SK-N-SH treated with all-trans-retinoic acid at 6 μM for 48 hours (cell line): ENCODE measurements around the gene RBM23.

Source experiments
- ATAC-seq: fragments of 200-7000 bp; cut with Tn5 transposase; 3 replicates; pipeline ENCODE4 v1.9.1; 2020; ENCODE audit warnings: mild to moderate bottlenecking, moderate library complexity
- ARNTL ChIP-seq: fragments of 450-650 bp; formaldehyde crosslinking; IDR thresholded peaks from 2 replicates; pipeline ENCODE4 v1.5.0; 2020; ENCODE audit warnings: low read depth, mild to moderate bottlenecking, moderate library complexity, borderline replicate concordance
- BACH2 ChIP-seq: fragments of 250-450 bp; sonication (Bioruptor Pico); IDR thresholded peaks from 2 replicates; pipeline ENCODE4 v1.9.0; 2021; ENCODE audit warnings: mild to moderate bottlenecking, borderline replicate concordance
- CREB5 ChIP-seq: fragments of 250-450 bp; sonication (Bioruptor Pico); IDR thresholded peaks from 2 replicates; pipeline ENCODE4 v1.5.1; 2020; ENCODE audit warnings: low read depth, mild to moderate bottlenecking, moderate library complexity
- CSDC2 ChIP-seq: fragments of 250-450 bp; sonication (Bioruptor Pico); IDR thresholded peaks from 2 replicates; pipeline ENCODE4 v1.5.0; 2020; ENCODE audit warnings: mild to moderate bottlenecking, moderate library complexity
- CSRNP3 ChIP-seq: fragments of 250-450 bp; sonication (Bioruptor Pico); IDR thresholded peaks from 2 replicates; pipeline ENCODE4 v1.5.1; 2021; ENCODE audit warnings: mild to moderate bottlenecking, moderate library complexity
- ESRRG ChIP-seq: fragments of 250-450 bp; sonication (Bioruptor Pico); IDR thresholded peaks from 2 replicates; pipeline ENCODE4 v1.6.1; 2021; ENCODE audit warnings: mild to moderate bottlenecking
- ISL1 ChIP-seq: fragments of 250-450 bp; sonication (Bioruptor Pico); IDR thresholded peaks from 2 replicates; pipeline ENCODE4 v2.1.2; 2022; ENCODE audit warnings: mild to moderate bottlenecking, moderate library complexity
- OSR1 ChIP-seq: fragments of 250-450 bp; sonication (Bioruptor Pico); IDR thresholded peaks from 2 replicates; pipeline ENCODE4 v1.8.0; 2022; ENCODE audit warnings: moderate library complexity, mild to moderate bottlenecking, inconsistent platforms
- POU6F1 ChIP-seq: fragments of 250-450 bp; sonication (Bioruptor Pico); IDR thresholded peaks from 2 replicates; pipeline ENCODE4 v1.8.0; 2021; ENCODE audit warnings: low read depth, mild to moderate bottlenecking, moderate library complexity, borderline replicate concordance
- PPARA ChIP-seq: fragments of 250-450 bp; sonication (Bioruptor Pico); IDR thresholded peaks from 2 replicates; pipeline ENCODE4 v1.5.0; 2020; ENCODE audit warnings: mild to moderate bottlenecking, borderline replicate concordance
- RARB ChIP-seq: fragments of 250-450 bp; sonication (Bioruptor Pico); IDR thresholded peaks from 2 replicates; pipeline ENCODE4 v1.8.0; 2021; ENCODE audit warnings: mild to moderate bottlenecking, moderate library complexity
- SNAI2 ChIP-seq: fragments of 250-450 bp; sonication (Bioruptor Pico); IDR thresholded peaks from 2 replicates; pipeline ENCODE4 v1.5.0; 2020; ENCODE audit warnings: mild to moderate bottlenecking, moderate library complexity
- TOX ChIP-seq: fragments of 250-450 bp; sonication (Bioruptor Pico); IDR thresholded peaks from 2 replicates; pipeline ENCODE4 v1.8.0; 2021; ENCODE audit warnings: mild to moderate bottlenecking, moderate library complexity, borderline replicate concordance
- TSHZ2 ChIP-seq: fragments of 250-450 bp; sonication (Bioruptor Pico); IDR thresholded peaks from 2 replicates; pipeline ENCODE4 v1.5.0; 2020; ENCODE audit warnings: mild to moderate bottlenecking, moderate library complexity
- ZC3H10 ChIP-seq: fragments of 250-450 bp; sonication (Bioruptor Pico); IDR thresholded peaks from 2 replicates; pipeline ENCODE4 v1.5.1; 2021; ENCODE audit warnings: mild to moderate bottlenecking, moderate library complexity
- ZFP3 ChIP-seq: fragments of 250-450 bp; sonication (Bioruptor Pico); IDR thresholded peaks from 2 replicates; pipeline ENCODE4 v1.5.0; 2020; ENCODE audit warnings: mild to moderate bottlenecking, moderate library complexity
- ZFP30 ChIP-seq: fragments of 450-650 bp; formaldehyde crosslinking; IDR thresholded peaks from 2 replicates; pipeline ENCODE4 v1.5.0; 2022; ENCODE audit warnings: mild to moderate bottlenecking, moderate library complexity
- ZNF565 ChIP-seq: fragments of 450-650 bp; formaldehyde crosslinking; conservative IDR thresholded peaks from 2 replicates; pipeline ENCODE4 v1.5.0; 2020; ENCODE audit warnings: low read depth, mild to moderate bottlenecking, moderate library complexity
- ZNF70 ChIP-seq: fragments of 450-650 bp; formaldehyde crosslinking; IDR thresholded peaks from 2 replicates; pipeline ENCODE4 v1.5.0; 2020; ENCODE audit warnings: mild to moderate bottlenecking, moderate library complexity
- ZNF8 ChIP-seq: fragments of 450-650 bp; formaldehyde crosslinking; IDR thresholded peaks from 2 replicates; pipeline ENCODE4 v1.5.0; 2020; ENCODE audit warnings: mild to moderate bottlenecking, moderate library complexity

The RBM23 gene

GRCh38 chr14:22900081-22900799 lies 18.7 kb downstream of the RBM23 start:
- ATAC-seq, result peak; percentile 75
- no peak for TF ChIP-seq OSR1 (CRISPR knock-in tag)
- TF ChIP-seq ZC3H10 (CRISPR knock-in tag), result no peak
- no peak for TF ChIP-seq ZFP3
- TF ChIP-seq, all 23 proteins: peak for 0

GRCh38 chr14:22898302-22899090 lies 20.5 kb downstream of the RBM23 start:
- TF ChIP-seq CREB5 (no peak), ZFP30 (CRISPR knock-in tag) (no peak)
- ATAC-seq, result peak; percentile 87

- no peak for ATAC-seq
- TF ChIP-seq ZNF70 (CRISPR knock-in tag), result no peak
- no peak for TF ChIP-seq ZC3H10 (CRISPR knock-in tag)
- no peak for TF ChIP-seq ISL1 (CRISPR knock-in tag)
- no peak for TF ChIP-seq OSR1 (CRISPR knock-in tag)
Observed at GRCh38 chr14:22897357-22897756, 21.6 kb downstream of the RBM23 start.

GRCh38 chr14:22896760-22897159 lies 22.2 kb downstream of the RBM23 start:
- no peak for TF ChIP-seq SNAI2 (CRISPR knock-in tag)
- no peak for TF ChIP-seq PPARA (CRISPR knock-in tag)
- TF ChIP-seq ESRRG, result no peak
- no peak for TF ChIP-seq ZNF565 (CRISPR knock-in tag)
- TF ChIP-seq ZNF8 (CRISPR knock-in tag), result no peak
- TF ChIP-seq TOX (CRISPR knock-in tag), result no peak
- no peak for TF ChIP-seq ISL1 (CRISPR knock-in tag)
- TF ChIP-seq CSDC2 (CRISPR knock-in tag), result no peak
- no peak for TF ChIP-seq ZNF70 (CRISPR knock-in tag)
- TF ChIP-seq BACH2 (CRISPR knock-in tag), result no peak
- TF ChIP-seq OSR1 (CRISPR knock-in tag), result no peak
- no peak for TF ChIP-seq RARB
- no peak for TF ChIP-seq TSHZ2
- no peak for TF ChIP-seq POU6F1 (CRISPR knock-in tag)
- TF ChIP-seq ARNTL (CRISPR knock-in tag), result no peak
- no peak for ATAC-seq

- ATAC-seq, result no peak
- TF ChIP-seq CSDC2 (CRISPR knock-in tag) (no peak), CSRNP3 (no peak), ZFP3 (no peak), OSR1 (CRISPR knock-in tag) (no peak), ZC3H10 (CRISPR knock-in tag) (no peak), RARB (no peak), ISL1 (CRISPR knock-in tag) (no peak), ZNF565 (CRISPR knock-in tag) (no peak)
- TF ChIP-seq, all 23 proteins: peak for 0
Observed at GRCh38 chr14:22896356-22896755, 22.6 kb downstream of the RBM23 start.
